Gastroesophageal sphincter (tissue), 4 donors: Measurements from ENCODE around the gene TRIM56. TPM values are rescaled to one million over a fixed set of nuclear protein-coding genes. Genes with fewer than 3 reads are reported as not detected.

Experiments
- ATAC-seq: fragments of 150-250 bp; one replicate; pipeline ENCODE4 v1.9.1; 2016; ENCODE audit warnings: mild to moderate bottlenecking, moderate library complexity
- H3K27ac ChIP-seq, 4 donors: fragments of 200-600 bp; sonication (generic) in 3 of 4; 1 replicate in 3 of 4; 2 replicates in 1 of 4; pipeline ENCODE4 v1.5.1; 2016 to 2019
- H3K27me3 ChIP-seq: fragments of 200-600 bp; sonication (generic); one replicate; pipeline ENCODE4 v1.5.1; 2019
- H3K36me3 ChIP-seq, 2 donors: fragments of 200-600 bp; sonication (generic); one replicate each; pipeline ENCODE4 v1.5.1; 2019; ENCODE audit warnings: control low read depth in 1 of 2
- H3K4me1 ChIP-seq, 3 donors: fragments of 200-600 bp; sonication (generic); 1 replicate in 2 of 3; 2 replicates in 1 of 3; pipeline ENCODE4 v1.5.1; 2016 to 2019; ENCODE audit warnings: control low read depth in 2 of 3
- H3K4me3 ChIP-seq, 2 donors: fragments of 200-600 bp; sonication (generic); one replicate each; pipeline ENCODE4 v1.5.1; 2019; ENCODE audit warnings: mild to moderate bottlenecking in 1 of 2, moderate library complexity in 1 of 2
- H3K9me3 ChIP-seq, 3 donors: fragments of 200-600 bp; sonication (generic); one replicate each; pipeline ENCODE4 v1.5.1; 2017 to 2019; ENCODE audit warnings: control low read depth in 2 of 3
- EP300 ChIP-seq: sonication (generic); formaldehyde crosslinking; IDR thresholded peaks from one replicate; pipeline ENCODE4 v1.6.1; 2017; ENCODE audit warnings: antibody characterized with exemption, mild to moderate bottlenecking
- POLR2A ChIP-seq, 2 donors: fragments of 450-650 bp; IDR thresholded peaks; one replicate each; pipeline ENCODE4 v1.6.1; 2017; ENCODE audit warnings: antibody characterized with exemption in 2 of 2, mild to moderate bottlenecking in 2 of 2, moderate library complexity in 1 of 2
- POLR2AphosphoS5 ChIP-seq: sonication (generic); formaldehyde crosslinking; IDR thresholded peaks from one replicate; pipeline ENCODE4 v1.6.1; 2017; ENCODE audit warnings: antibody characterized with exemption
- WGBS, 2 donors: methylation state at CpG; one replicate each; pipeline ENCODE4 v1.1.5; 2018; ENCODE audit warnings: low coverage in 1 of 2; 5-methylcytosine and 5-hydroxymethylcytosine counted together
- total RNA-seq, 4 donors: library from RNA; depleted of rRNA; stranded (reverse); fragments of >200 nt; gene quantifications; one replicate each; pipeline ENCODE4 v1.1.0, GENCODE V29; 2016
- TF ChIP-seq, protein P1 (sequence below), 4 experiments: fragments of 200-600 bp in 2 of 4; fragments of 450-650 bp in 2 of 4; sonication (generic) in 1 of 4; IDR thresholded peaks; one replicate each; pipeline ENCODE4 v1.5.1; 2017 to 2019; ENCODE audit warnings: antibody characterized with exemption in 4 of 4, mild to moderate bottlenecking in 2 of 4, moderate library complexity in 2 of 4

The TRIM56 gene
- total RNA-seq, 4 donors from 2014 or later = 15.0 to 26.4 (median 23.0) TPM

DNA sequence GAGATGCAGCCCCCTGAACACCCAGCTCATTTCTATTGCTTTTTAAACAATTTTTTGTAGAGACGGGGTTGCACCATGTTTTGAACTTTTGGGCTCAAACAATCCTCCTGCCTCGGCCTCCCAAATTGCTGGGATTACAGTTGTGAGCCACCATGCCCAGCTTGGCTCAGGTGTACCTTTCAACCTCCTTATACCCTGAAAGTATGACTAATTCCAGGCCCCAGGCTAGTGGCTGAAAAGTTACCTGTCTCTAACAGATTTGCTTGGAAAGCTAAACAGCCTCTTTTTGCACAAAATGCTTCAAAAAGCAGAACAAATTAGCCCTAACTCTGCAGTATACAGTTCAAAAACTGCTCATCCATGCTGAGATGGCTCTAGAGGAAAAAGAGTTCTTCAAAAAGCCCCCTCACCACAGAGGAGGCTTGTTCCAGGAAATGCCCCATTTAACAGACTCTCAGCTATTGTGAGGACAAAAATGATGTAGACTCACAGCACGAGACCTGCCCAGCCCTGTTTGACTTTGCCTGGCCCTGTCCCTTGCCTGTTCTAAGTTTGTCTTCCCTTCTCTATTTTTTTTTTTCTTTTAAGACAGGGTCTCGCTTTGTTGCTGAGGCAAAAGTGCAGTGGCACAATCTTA lies 55.6 kb downstream of the TRIM56 start:
- Histone ChIP-seq H3K27ac (no peak overlapping the region), H3K4me3 (no peak overlapping the region), H3K36me3 (peaks cover 0 to 4% of the 10 kb centered on the region in 2 donors), H3K9me3 (no peaks in the 10 kb centered on the region), H3K27me3 (peaks cover 11% of the 10 kb centered on the region), H3K4me1 (peaks cover 0 to 26% (median 0%) of the 10 kb centered on the region in 3 donors)
- no peak for ATAC-seq
- no peak for TF ChIP-seq POLR2A (IDR thresholded peaks at IDR 0.05)
- no peak for TF ChIP-seq POLR2AphosphoS5
- no peak for TF ChIP-seq EP300
- TF ChIP-seq, protein P1, sequence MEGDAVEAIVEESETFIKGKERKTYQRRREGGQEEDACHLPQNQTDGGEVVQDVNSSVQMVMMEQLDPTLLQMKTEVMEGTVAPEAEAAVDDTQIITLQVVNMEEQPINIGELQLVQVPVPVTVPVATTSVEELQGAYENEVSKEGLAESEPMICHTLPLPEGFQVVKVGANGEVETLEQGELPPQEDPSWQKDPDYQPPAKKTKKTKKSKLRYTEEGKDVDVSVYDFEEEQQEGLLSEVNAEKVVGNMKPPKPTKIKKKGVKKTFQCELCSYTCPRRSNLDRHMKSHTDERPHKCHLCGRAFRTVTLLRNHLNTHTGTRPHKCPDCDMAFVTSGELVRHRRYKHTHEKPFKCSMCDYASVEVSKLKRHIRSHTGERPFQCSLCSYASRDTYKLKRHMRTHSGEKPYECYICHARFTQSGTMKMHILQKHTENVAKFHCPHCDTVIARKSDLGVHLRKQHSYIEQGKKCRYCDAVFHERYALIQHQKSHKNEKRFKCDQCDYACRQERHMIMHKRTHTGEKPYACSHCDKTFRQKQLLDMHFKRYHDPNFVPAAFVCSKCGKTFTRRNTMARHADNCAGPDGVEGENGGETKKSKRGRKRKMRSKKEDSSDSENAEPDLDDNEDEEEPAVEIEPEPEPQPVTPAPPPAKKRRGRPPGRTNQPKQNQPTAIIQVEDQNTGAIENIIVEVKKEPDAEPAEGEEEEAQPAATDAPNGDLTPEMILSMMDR (IDR thresholded peaks at IDR 0.05) = no peak
- WGBS, 2 donors = 86 to 87% methylated on average over 4 of the region's 4 CpGs

Other genes with a start within 250 kb of the TRIM56 start
- 10 to 100 TPM; 11.2 to 32.9 (median 20.2) TPM for gene SLC12A9, start 232.8 kb upstream of the TRIM56 start, total RNA-seq
- 10 to 100 TPM; 71.9 to 94.3 (median 89.5) TPM for gene TRIP6, start 218.1 kb upstream of the TRIM56 start, total RNA-seq
- 10 to 100 TPM; 47.5 to 73.4 (median 57.0) TPM for gene SRRT, start 210.4 kb upstream of the TRIM56 start, total RNA-seq
- 1 to 10 TPM; 5.4 to 9.2 (median 7.7) TPM for gene UFSP1, start 195.8 kb upstream of the TRIM56 start, total RNA-seq
- 1 to 10 TPM in 3 of 4 donors, under 1 TPM in 1; 0.62 to 3.6 (median 1.1) TPM for gene ACHE, start 189.6 kb upstream of the TRIM56 start, total RNA-seq
- gene MUC3A, start 135.9 kb upstream of the TRIM56 start, total RNA-seq = under 1 TPM in 1 of 4 donors, not detected in 3; 0.31 TPM
- gene MUC12, start 115.9 kb upstream of the TRIM56 start, total RNA-seq = 10 to 100 TPM in 1 of 4 donors, under 1 TPM in 1, not detected in 2; 0.54 to 15.1 TPM
- gene MUC17, start 65.4 kb upstream of the TRIM56 start, total RNA-seq = under 1 TPM in 1 of 4 donors, not detected in 3; 0.08 TPM
- 10 to 100 TPM in 3 of 4 donors, 1 to 10 TPM in 1; 5.4 to 75.3 (median 19.6) TPM for gene SERPINE1, start 41.6 kb downstream of the TRIM56 start, total RNA-seq
- gene AP1S1, start 69.0 kb downstream of the TRIM56 start, total RNA-seq = 10 to 100 TPM; 21.9 to 69.5 (median 34.3) TPM
- under 1 TPM in 2 of 4 donors, not detected in 2; 0.25 to 0.27 TPM for gene VGF, start 80.1 kb downstream of the TRIM56 start, total RNA-seq
- gene NAT16, start 94.8 kb downstream of the TRIM56 start, total RNA-seq = not detected
- gene MOGAT3, start 115.6 kb downstream of the TRIM56 start, total RNA-seq = not detected
- gene PLOD3, start 132.1 kb downstream of the TRIM56 start, total RNA-seq = 10 to 100 TPM; 35.0 to 51.3 (median 43.6) TPM
- gene ZNHIT1, start 132.7 kb downstream of the TRIM56 start, total RNA-seq = 10 to 100 TPM; 76.2 to 97.8 (median 88.6) TPM
- 1 to 10 TPM; 4.4 to 6.8 (median 5.0) TPM for gene CLDN15, start 152.3 kb downstream of the TRIM56 start, total RNA-seq
- 100 to 1,000 TPM; 227 to 315 (median 248) TPM for gene FIS1, start 159.6 kb downstream of the TRIM56 start, total RNA-seq
- 10 to 100 TPM; 23.5 to 40.8 (median 28.1) TPM for gene IFT22, start 236.3 kb downstream of the TRIM56 start, total RNA-seq